Tibial artery (tissue), 4 donors: Measurements from ENCODE around the gene TRPM7.

Experiments used
- DNase-seq, 2 donors: peaks; one replicate each; pipeline ENCODE4 v3.0.0-alpha.2; 2019
- H3K27ac ChIP-seq, 2 donors: fragments of 200-600 bp; sonication (generic) in 1 of 2; 1 replicate in 1 of 2; 2 replicates in 1 of 2; pipeline ENCODE4 v1.5.1; 2018 to 2019; ENCODE audit warnings: mild to moderate bottlenecking in 1 of 2
- H3K27me3 ChIP-seq, 2 donors: fragments of 200-600 bp; sonication (generic) in 1 of 2; one replicate each; pipeline versions ENCODE4 v1.5.1 to v1.6.0; 2016 to 2019
- H3K36me3 ChIP-seq, 3 donors: fragments of 200-600 bp; sonication (generic) in 2 of 3; one replicate each; pipeline ENCODE4 v1.5.1; 2016 to 2019; ENCODE audit warnings: mild to moderate bottlenecking in 2 of 3
- H3K4me1 ChIP-seq, 4 donors: fragments of 200-600 bp; sonication (generic) in 2 of 4; 1 replicate in 3 of 4; 2 replicates in 1 of 4; pipeline ENCODE4 v1.5.1; 2016 to 2019
- H3K4me3 ChIP-seq, 2 donors: fragments of 200-600 bp; sonication (generic) in 1 of 2; 1 replicate in 1 of 2; 2 replicates in 1 of 2; pipeline ENCODE4 v1.5.1; 2018 to 2019; ENCODE audit warnings: mild to moderate bottlenecking in 2 of 2
- H3K9me3 ChIP-seq, 3 donors: fragments of 200-600 bp; sonication (generic) in 1 of 3; one replicate each; pipeline ENCODE4 v1.5.1; 2016 to 2019
- intact Hi-C: fragments of 100-400 bp; cut with DNase I; formaldehyde crosslinking; loops from one replicate; pipeline ENCODE4 v1.15.0; 2023; ENCODE audit warnings: low total_unique reads
- TF ChIP-seq, protein P1 (sequence below), 2 experiments: fragments of 200-600 bp in 1 of 2; fragments of 450-650 bp in 1 of 2; IDR thresholded peaks; one replicate each; pipeline ENCODE4 v1.5.1; 2017 to 2019; ENCODE audit warnings: antibody characterized with exemption in 2 of 2, mild to moderate bottlenecking in 1 of 2, moderate library complexity in 1 of 2

TRPM7 gene

DNA sequence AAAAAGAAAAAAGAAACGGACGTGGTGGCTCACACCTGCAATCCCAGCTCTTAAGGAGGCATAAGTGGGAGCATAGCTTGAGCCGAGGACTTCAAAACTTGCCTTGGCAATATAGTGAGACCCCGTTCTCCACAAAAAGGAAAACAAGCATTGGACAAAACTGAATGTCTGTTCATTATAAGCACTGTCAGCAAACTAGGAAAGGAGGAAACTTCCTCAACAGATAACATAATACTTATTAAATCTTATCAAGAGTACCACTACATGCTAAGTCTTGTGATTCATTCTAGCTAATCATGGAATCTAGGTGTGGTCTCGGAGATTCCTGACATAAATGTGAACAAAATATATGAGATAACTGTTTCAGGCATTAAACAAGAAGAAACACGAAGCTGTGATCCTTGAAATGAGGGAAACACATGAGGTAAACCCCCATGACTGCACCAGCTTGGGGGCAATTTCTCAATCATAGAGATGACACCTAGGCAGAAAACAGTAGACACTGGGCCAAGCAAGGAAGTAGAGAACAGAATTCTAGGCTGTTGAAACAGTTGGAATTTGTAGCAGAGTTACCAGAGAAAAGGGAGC, 33.3 kb downstream of the TRPM7 start:
- TF ChIP-seq, protein P1, sequence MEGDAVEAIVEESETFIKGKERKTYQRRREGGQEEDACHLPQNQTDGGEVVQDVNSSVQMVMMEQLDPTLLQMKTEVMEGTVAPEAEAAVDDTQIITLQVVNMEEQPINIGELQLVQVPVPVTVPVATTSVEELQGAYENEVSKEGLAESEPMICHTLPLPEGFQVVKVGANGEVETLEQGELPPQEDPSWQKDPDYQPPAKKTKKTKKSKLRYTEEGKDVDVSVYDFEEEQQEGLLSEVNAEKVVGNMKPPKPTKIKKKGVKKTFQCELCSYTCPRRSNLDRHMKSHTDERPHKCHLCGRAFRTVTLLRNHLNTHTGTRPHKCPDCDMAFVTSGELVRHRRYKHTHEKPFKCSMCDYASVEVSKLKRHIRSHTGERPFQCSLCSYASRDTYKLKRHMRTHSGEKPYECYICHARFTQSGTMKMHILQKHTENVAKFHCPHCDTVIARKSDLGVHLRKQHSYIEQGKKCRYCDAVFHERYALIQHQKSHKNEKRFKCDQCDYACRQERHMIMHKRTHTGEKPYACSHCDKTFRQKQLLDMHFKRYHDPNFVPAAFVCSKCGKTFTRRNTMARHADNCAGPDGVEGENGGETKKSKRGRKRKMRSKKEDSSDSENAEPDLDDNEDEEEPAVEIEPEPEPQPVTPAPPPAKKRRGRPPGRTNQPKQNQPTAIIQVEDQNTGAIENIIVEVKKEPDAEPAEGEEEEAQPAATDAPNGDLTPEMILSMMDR (IDR thresholded peaks at IDR 0.05): no peak
- Histone ChIP-seq H3K9me3 (no peaks in the 10 kb centered on the region), H3K27me3 (no peaks in the 10 kb centered on the region), H3K4me1 (no peaks in the 10 kb centered on the region), H3K36me3 (peaks cover 53 to 94% (median 53%) of the 10 kb centered on the region in 3 donors), H3K27ac (no peak overlapping the region), H3K4me3 (no peak overlapping the region)
- no peak for DNase-seq
- intact Hi-C loops: no loop called here

DNA sequence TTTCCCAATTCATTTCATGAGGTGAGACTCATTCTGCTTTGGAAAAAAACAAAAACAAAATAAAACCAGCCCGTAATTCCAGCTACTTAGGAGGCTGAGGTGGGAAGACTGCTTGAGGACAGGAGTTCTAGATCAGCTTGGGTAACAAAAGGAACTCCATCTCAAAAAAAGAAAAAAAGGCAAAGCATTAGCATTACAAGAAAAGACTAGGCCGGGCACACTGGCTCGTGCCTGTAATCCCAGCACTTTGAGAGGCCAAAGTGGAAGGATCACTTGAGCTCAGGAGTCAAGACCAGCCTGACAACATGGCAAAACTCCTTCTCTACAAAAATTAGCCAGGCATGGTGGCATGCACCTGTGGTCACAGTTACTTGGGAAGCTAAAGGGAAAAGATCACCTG, 33.9 kb downstream of the TRPM7 start:
- no peak overlapping the region for H3K27ac ChIP-seq
- TF ChIP-seq, protein P1 (IDR thresholded peaks at IDR 0.05): no peak
- no peaks in the 10 kb centered on the region for H3K9me3 ChIP-seq
- peaks cover 51 to 95% (median 57%) of the 10 kb centered on the region in 3 donors for H3K36me3 ChIP-seq
- no peaks in the 10 kb centered on the region for H3K27me3 ChIP-seq
- intact Hi-C loops: no loop called here
- no peaks in the 10 kb centered on the region for H3K4me1 ChIP-seq
- no peak overlapping the region for H3K4me3 ChIP-seq
- no peak for DNase-seq

DNA sequence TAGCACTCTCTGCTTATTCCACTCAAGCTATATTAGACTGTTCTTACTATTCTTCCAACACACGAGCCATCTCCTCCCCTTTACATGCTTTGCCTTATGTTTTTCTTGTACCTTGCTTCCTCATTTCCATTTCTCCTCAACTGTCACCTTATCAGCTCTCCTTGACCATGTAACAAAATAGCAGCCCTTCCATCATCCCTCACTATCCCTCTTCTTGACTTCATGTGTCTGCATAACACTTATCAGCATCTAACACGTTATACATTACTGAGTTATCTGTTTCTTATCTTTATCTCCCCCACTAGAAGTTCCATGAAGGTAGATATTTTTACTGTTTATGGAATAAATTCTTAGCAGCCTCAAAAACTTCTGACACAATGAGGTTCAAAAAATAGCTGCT, 45.3 kb downstream of the TRPM7 start:
- DNase-seq: no peak
- H3K4me3 ChIP-seq: no peak overlapping the region
- H3K36me3 ChIP-seq: peaks cover 42 to 86% (median 56%) of the 10 kb centered on the region in 3 donors
- no peaks in the 10 kb centered on the region for H3K4me1 ChIP-seq
- TF ChIP-seq, protein P1 (IDR thresholded peaks at IDR 0.05): no peak
- intact Hi-C loops: no loop called here
- H3K27ac ChIP-seq: no peak overlapping the region
- H3K9me3 ChIP-seq: no peaks in the 10 kb centered on the region
- no peaks in the 10 kb centered on the region for H3K27me3 ChIP-seq

DNA sequence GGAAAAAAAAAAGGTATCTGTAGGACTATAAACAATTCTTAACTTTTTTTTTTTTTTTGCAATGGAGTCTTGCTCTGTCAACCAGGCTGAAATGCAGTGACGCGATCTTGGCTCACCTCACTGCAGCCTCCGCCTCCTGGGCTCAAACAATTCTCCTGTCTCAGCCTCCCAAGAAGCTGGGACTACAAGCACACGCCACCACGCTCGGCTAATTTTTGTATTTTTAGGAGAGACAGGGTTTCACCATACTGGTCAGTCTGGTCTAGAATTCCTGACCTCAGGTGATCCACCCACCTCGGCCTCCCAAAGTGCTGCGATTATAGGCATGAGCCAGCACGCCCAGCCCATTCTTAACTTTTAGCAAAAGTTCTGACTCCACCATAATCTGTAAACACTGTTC, 50.5 kb downstream of the TRPM7 start:
- DNase-seq: no peak
- Histone ChIP-seq H3K9me3 (no peaks in the 10 kb centered on the region), H3K27me3 (no peaks in the 10 kb centered on the region), H3K4me1 (no peaks in the 10 kb centered on the region), H3K36me3 (peaks cover 44 to 86% (median 50%) of the 10 kb centered on the region in 3 donors), H3K4me3 (no peak overlapping the region), H3K27ac (no peak overlapping the region)
- intact Hi-C loops: loop anchor here (10.0 kb wide), 1 partner anchor 141 kb away; no protein-coding TSS in a partner anchor
- TF ChIP-seq, protein P1 (IDR thresholded peaks at IDR 0.05): no peak

DNA sequence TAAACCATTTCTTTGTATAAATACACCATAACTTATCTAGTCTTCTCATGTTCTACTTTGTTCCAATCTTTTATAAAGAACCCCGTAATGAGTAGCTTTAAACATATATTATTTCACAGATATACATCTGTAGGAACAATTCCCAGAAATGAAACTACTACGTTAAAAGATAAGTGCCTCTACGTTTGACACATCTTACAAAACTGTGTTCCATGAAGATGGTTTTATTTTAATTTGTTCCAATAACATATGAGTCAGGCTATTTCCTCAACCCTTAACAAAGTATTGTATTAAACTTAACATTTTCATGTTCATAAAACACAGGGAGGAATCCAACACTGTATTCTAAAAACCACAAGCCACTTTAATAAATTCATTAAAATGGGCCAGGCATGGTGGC, 52.9 kb downstream of the TRPM7 start:
- Histone ChIP-seq H3K9me3 (no peaks in the 10 kb centered on the region), H3K36me3 (peaks cover 54 to 87% (median 66%) of the 10 kb centered on the region in 3 donors)
- TF ChIP-seq, protein P1 (IDR thresholded peaks at IDR 0.05): no peak

More for the DNA sequence above, 52.9 kb downstream of the TRPM7 start:
- Histone ChIP-seq H3K4me1 (no peaks in the 10 kb centered on the region), H3K27me3 (no peaks in the 10 kb centered on the region), H3K27ac (no peak overlapping the region), H3K4me3 (no peak overlapping the region)
- intact Hi-C loops: loop anchor here (10.0 kb wide), 1 partner anchor 139 kb away; no protein-coding TSS in a partner anchor
- no peak for DNase-seq
